ENCODE measurements around the gene AHSG. TPM values are rescaled to one million over a fixed set of nuclear protein-coding genes. Genes with fewer than 3 reads are reported as not detected.

The AHSG gene
- total and polyA plus RNA-seq, 10 of the 15 experiments (the other 5 are each of a cell fraction or from before 2014, with no cell fraction given): 0.06 to 0.90 (median 0.15) TPM; not detected in 7

GRCh38 chr3:186636536-186636935, 23.7 kb downstream of the AHSG start:
- Histone ChIP-seq H3K27ac (ENCODE audit: control insufficient read depth, insufficient read depth) (no peak overlapping the region), H4K20me1 (ENCODE audit: control insufficient read depth, insufficient read depth) (no peaks in the 10 kb centered on the region), H3K4me3 (no peak overlapping the region), H3K4me2 (ENCODE audit: control insufficient read depth, insufficient read depth) (no peak overlapping the region), H3K36me3 (ENCODE audit: control insufficient read depth in 2 of 2, insufficient read depth in 2 of 2, low read length in 1 of 2) (no peaks in the 10 kb centered on the region), H2AFZ (ENCODE audit: control insufficient read depth, low read depth, low read length) (no peak overlapping the region), H3K9me3 (replicated peaks; ENCODE audit: control insufficient read depth, insufficient read depth, low read length) (no peaks in the 10 kb centered on the region; the same call in 2 of the 3 replicates), H3K4me1 (ENCODE audit: control insufficient read depth, insufficient read depth, low read length) (no peaks in the 10 kb centered on the region), H3K9ac (ENCODE audit: control insufficient read depth, insufficient read depth, low read length) (no peak overlapping the region), H3K79me2 (ENCODE audit: control insufficient read depth, insufficient read depth, low read length) (no peaks in the 10 kb centered on the region), H3K27me3 (replicated peaks in 1 of 2; ENCODE audit: control insufficient read depth in 2 of 2, insufficient read depth in 2 of 2, low read length in 1 of 2) (peaks cover 0 to 3% of the 10 kb centered on the region in 2 experiments; a peak in 2 of 4 replicates)
- no peak for TF ChIP-seq ZNF687 (IDR thresholded peaks at IDR 0.05)
- TF ChIP-seq JUNB (IDR thresholded peaks at IDR 0.05): no peak
- TF ChIP-seq RUNX3 (IDR thresholded peaks at IDR 0.05; ENCODE audit: low read length): no peak
- no peak for TF ChIP-seq SMAD1 (IDR thresholded peaks at IDR 0.05; ENCODE audit: low read depth, partially characterized antibody)
- TF ChIP-seq NR2C1 (IDR thresholded peaks at IDR 0.05): no peak
- TF ChIP-seq BMI1 (IDR thresholded peaks at IDR 0.05; ENCODE audit: borderline replicate concordance): no peak
- TF ChIP-seq ESRRA (IDR thresholded peaks at IDR 0.05; ENCODE audit: low read length): no peak
- no peak for TF ChIP-seq WRNIP1 (IDR thresholded peaks at IDR 0.05; ENCODE audit: borderline replicate concordance, low read depth, low read length)
- TF ChIP-seq IRF3 (IDR thresholded peaks at IDR 0.05): no peak
- no peak for TF ChIP-seq TCF3 (IDR thresholded peaks at IDR 0.05; ENCODE audit: borderline replicate concordance, insufficient read depth, low read depth, low read length)
- TF ChIP-seq SMARCA5 (IDR thresholded peaks at IDR 0.05): no peak
- no peak for TF ChIP-seq ZBTB33 (IDR thresholded peaks at IDR 0.05)
- TF ChIP-seq PAX8 (IDR thresholded peaks at IDR 0.05): no peak
- TF ChIP-seq NKRF (conservative IDR thresholded peaks at IDR 0.05): no peak
- RAD21 ChIA-PET (ENCODE audit: unreplicated experiment): no interaction called here
- POLR2A ChIA-PET: no interaction called here
- in situ Hi-C loops (cut with MboI) (no loop called here), intact Hi-C loops (cut with micrococcal nuclease; ENCODE audit: unreplicated experiment) (no loop called here)
- no peak for FAIRE-seq
- WGBS (ENCODE audit: insufficient coverage, insufficient replicate concordance, low lambda C conversion rate, missing lambda C conversion rate): 78% methylated on average over 7 of the region's 7 CpGs
- DNase-seq (ENCODE audit: low read depth, low spot score): no peak
- SMC1A ChIA-PET (ENCODE audit: uncharacterized antibody, unreplicated experiment): no interaction called here
- no peak for ATAC-seq
- no TSS peak for BruUV-seq (replicated peaks)
- CTCF ChIA-PET: interaction anchor here (0.9 kb wide), 1 partner anchor 19 kb away, joined by 3 read pairs; no protein-coding TSS in a partner anchor
